PFSK-1 (cell line): ENCODE measurements around the gene ACOX3.

ENCODE experiments used
- FOXP2 ChIP-seq: optimal IDR thresholded peaks from 2 replicates; pipeline ENCODE3; 2011; ENCODE audit warnings: borderline replicate concordance, control low read depth, inconsistent platforms; ENCODE audit not compliant: insufficient read depth; ENCODE audit errors: extremely low read length, extremely low read depth
- POLR2AphosphoS5 ChIP-seq: IDR thresholded peaks from 2 replicates; pipeline ENCODE4 v1.6.1; 2012; ENCODE audit warnings: low read depth, mild to moderate bottlenecking, control low read depth, low read length, moderate library complexity
- REST ChIP-seq, 2 experiments: IDR thresholded peaks; 2 replicates each; pipeline versions ENCODE4 v1.6.1 to v1.8.0; 2011 to 2012; ENCODE audit warnings: low read depth in 2 of 2, low read length in 2 of 2, control low read depth in 1 of 2, inconsistent platforms in 1 of 2, mild to moderate bottlenecking in 1 of 2, moderate library complexity in 1 of 2; ENCODE audit not compliant: insufficient read depth in 1 of 2
- SIN3A ChIP-seq: IDR thresholded peaks from 2 replicates; pipeline ENCODE4 v1.6.1; 2012; ENCODE audit warnings: mild to moderate bottlenecking, low read length, moderate library complexity, borderline replicate concordance; ENCODE audit not compliant: insufficient read depth
- TAF1 ChIP-seq: IDR thresholded peaks from 2 replicates; pipeline ENCODE4 v1.6.1; 2012; ENCODE audit warnings: low read length, control low read depth, borderline replicate concordance; ENCODE audit not compliant: insufficient read depth

The ACOX3 gene

GRCh38 chr4:8414377-8414776 is 26.1 kb downstream of the ACOX3 start:
- TF ChIP-seq TAF1 = no peak
- no peak for TF ChIP-seq REST (IDR thresholded peaks at IDR 0.05; ENCODE audit: insufficient read depth in 1 of 2, low read depth in 2 of 2, low read length in 2 of 2)
- no peak for TF ChIP-seq FOXP2
- no peak for TF ChIP-seq SIN3A
- no peak for TF ChIP-seq POLR2AphosphoS5

- no peak for TF ChIP-seq TAF1
- TF ChIP-seq REST (IDR thresholded peaks at IDR 0.05; ENCODE audit: insufficient read depth in 1 of 2, low read depth in 2 of 2, low read length in 2 of 2) = no peak
- TF ChIP-seq FOXP2 = no peak
- TF ChIP-seq POLR2AphosphoS5 = no peak
- TF ChIP-seq SIN3A = no peak
These were observed 28.2 kb downstream of the ACOX3 start for GRCh38 chr4:8412288-8412687.

GRCh38 chr4:8411351-8412180 is 29.0 kb downstream of the ACOX3 start:
- TF ChIP-seq POLR2AphosphoS5 = no peak
- no peak for TF ChIP-seq TAF1
- TF ChIP-seq REST (IDR thresholded peaks at IDR 0.05; ENCODE audit: insufficient read depth in 1 of 2, low read depth in 2 of 2, low read length in 2 of 2) = no peak

GRCh38 chr4:8410641-8411271 is 29.8 kb downstream of the ACOX3 start:
- TF ChIP-seq SIN3A = 0 out of 2 replicates have a peak, but pooled peaks have one; percentile 18
- TF ChIP-seq FOXP2 = no peak

GRCh38 chr4:8410066-8410625 is 30.4 kb downstream of the ACOX3 start:
- TF ChIP-seq SIN3A (no peak), TAF1 (no peak), FOXP2 (no peak), POLR2AphosphoS5 (no peak), REST (IDR thresholded peaks at IDR 0.05; ENCODE audit: insufficient read depth in 1 of 2, low read depth in 2 of 2, low read length in 2 of 2) (no peak)
